Left lung (tissue), 10 donors: Measurements from ENCODE around the gene C19orf44. TPM values are rescaled to one million over a fixed set of nuclear protein-coding genes. Genes with fewer than 3 reads are reported as not detected.

Experiments
- ATAC-seq: fragments of 200-7000 bp; cut with Tn5 transposase; one replicate; pipeline ENCODE4 v1.9.1; 2020; ENCODE audit warnings: moderate library complexity
- DNase-seq, 4 donors: peaks; one replicate each; pipeline ENCODE4 v3.0.0-alpha.2; 2013 to 2020
- H3K27ac ChIP-seq, 2 donors: fragments of 200-600 bp; sonication (generic) in 1 of 2; one replicate each; pipeline versions ENCODE4 v1.5.0 to v1.8.0; 2020 to 2021
- H3K27me3 ChIP-seq, 2 donors: fragments of 200-600 bp; sonication (generic) in 1 of 2; one replicate each; pipeline versions ENCODE4 v1.5.0 to v1.8.0; 2020 to 2021
- H3K36me3 ChIP-seq, 2 donors: fragments of 200-600 bp; sonication (generic) in 1 of 2; one replicate each; pipeline versions ENCODE4 v1.5.0 to v1.8.0; 2020 to 2021
- H3K4me1 ChIP-seq, 2 donors: fragments of 200-600 bp; one replicate each; pipeline ENCODE4 v1.8.0; 2021
- H3K4me3 ChIP-seq, 2 donors: fragments of 200-600 bp; sonication (generic) in 1 of 2; one replicate each; pipeline versions ENCODE4 v1.5.0 to v1.8.0; 2020 to 2021; ENCODE audit warnings: mild to moderate bottlenecking in 1 of 2
- H3K9me3 ChIP-seq, 2 donors: fragments of 200-600 bp; sonication (generic) in 1 of 2; one replicate each; pipeline versions ENCODE4 v1.5.0 to v1.8.0; 2020 to 2021
- CTCF ChIP-seq, 2 donors: fragments of 200-600 bp; sonication (generic) in 1 of 2; IDR thresholded peaks; one replicate each; pipeline versions ENCODE4 v1.5.0 to v1.8.0; 2021; ENCODE audit warnings: antibody characterized with exemption in 2 of 2
- intact Hi-C, 2 donors: fragments of 100-400 bp; cut with DNase I; formaldehyde crosslinking; loops; one replicate each; pipeline versions ENCODE4 v1.11.2 to v1.14.2; 2022
- polyA plus RNA-seq, 6 donors: library from polyadenylated mRNA; unstranded; fragments of 120-200 nt; gene quantifications; one replicate each; pipeline ENCODE4 v1.2.1, GENCODE V29; 2013; ENCODE audit not compliant: insufficient read length in 6 of 6
- total RNA-seq, 2 donors: library from RNA; stranded (reverse); fragmentation: NEBNext Ultra II Directional; extraction: Animal tissue kit (Norgen Biotek cat#: 25700); gene quantifications; one replicate each; pipeline ENCODE4 v1.2.1, GENCODE V29; 2021
- donor health status: DM: no; HTN: yes; CAD: no.
- donor health status: DM: no; HTN: no; CAD: no.

The C19orf44 gene
- total and polyA plus RNA-seq, 8 donors: 4.9 to 18.7 (median 15.0) TPM

GRCh38 chr19:16561382-16561781, 65.2 kb downstream of the C19orf44 start:
- H3K36me3 ChIP-seq: peaks cover 0 to 97% of the 10 kb centered on the region in 2 donors
- no peaks in the 10 kb centered on the region for H3K27me3 ChIP-seq

GRCh38 chr19:16562608-16563025, 66.4 kb downstream of the C19orf44 start:
- Histone ChIP-seq H3K4me3 (no peak overlapping the region), H3K27ac (no peak overlapping the region), H3K4me1 (peaks cover 5 to 18% of the 10 kb centered on the region in 2 donors), H3K36me3 (peaks cover 0 to 97% of the 10 kb centered on the region in 2 donors), H3K9me3 (no peaks in the 10 kb centered on the region), H3K27me3 (no peaks in the 10 kb centered on the region)
- peak in 1 of 4 donors; percentile 3 for DNase-seq
- no peak for TF ChIP-seq CTCF (IDR thresholded peaks at IDR 0.05)
- ATAC-seq: no peak
- intact Hi-C loops: no loop called here

More at GRCh38 chr19:16561382-16561781, 65.2 kb downstream of the C19orf44 start:
- Histone ChIP-seq H3K27ac (no peak overlapping the region), H3K4me3 (no peak overlapping the region), H3K9me3 (no peaks in the 10 kb centered on the region), H3K4me1 (peaks cover 5 to 12% of the 10 kb centered on the region in 2 donors)
- no peak for TF ChIP-seq CTCF (IDR thresholded peaks at IDR 0.05)
- ATAC-seq (no peak), DNase-seq (peak in 1 of 4 donors; percentile 5)
- intact Hi-C loops: no loop called here

- Histone ChIP-seq H3K4me3 (no peak overlapping the region), H3K4me1 (peaks cover 13 to 24% of the 10 kb centered on the region in 2 donors), H3K9me3 (no peaks in the 10 kb centered on the region), H3K27me3 (no peaks in the 10 kb centered on the region), H3K36me3 (peaks cover 0 to 100% of the 10 kb centered on the region in 2 donors), H3K27ac (peak overlapping the region; percentile 2 to 51)
- DNase-seq (peak in 2 of 4 donors; percentile 7 to 57), ATAC-seq (peak; percentile 50)
- no peak for TF ChIP-seq CTCF (IDR thresholded peaks at IDR 0.05)
- intact Hi-C loops: no loop called here
Measured at GRCh38 chr19:16564842-16565241, 68.6 kb downstream of the C19orf44 start.

GRCh38 chr19:16566161-16566560, 70.0 kb downstream of the C19orf44 start:
- Histone ChIP-seq H3K36me3 (peaks cover 0 to 87% of the 10 kb centered on the region in 2 donors), H3K9me3 (no peaks in the 10 kb centered on the region), H3K27me3 (no peaks in the 10 kb centered on the region), H3K4me1 (peaks cover 21 to 37% of the 10 kb centered on the region in 2 donors), H3K4me3 (no peak overlapping the region), H3K27ac (peak overlapping the region in 1 of 2 donors; percentile 69)
- intact Hi-C loops: no loop called here
- ATAC-seq (no peak), DNase-seq (no peak)
- no peak for TF ChIP-seq CTCF (IDR thresholded peaks at IDR 0.05)

GRCh38 chr19:16566702-16567101, 70.5 kb downstream of the C19orf44 start:
- Histone ChIP-seq H3K36me3 (peaks cover 0 to 82% of the 10 kb centered on the region in 2 donors), H3K4me1 (peaks cover 24 to 42% of the 10 kb centered on the region in 2 donors), H3K27me3 (no peaks in the 10 kb centered on the region), H3K9me3 (no peaks in the 10 kb centered on the region), H3K4me3 (no peak overlapping the region), H3K27ac (peak overlapping the region in 1 of 2 donors; percentile 69)
- no peak for TF ChIP-seq CTCF (IDR thresholded peaks at IDR 0.05)
- no peak for DNase-seq
- intact Hi-C loops: no loop called here
- ATAC-seq: no peak
